HepG2 (cell line): ENCODE data around the gene SSX2IP. TPM values are rescaled to one million over a fixed set of nuclear protein-coding genes. Genes with fewer than 3 reads are reported as not detected.

Experiments
- FOSL1 ChIP-seq: sonication (generic); formaldehyde crosslinking; IDR thresholded peaks from 2 replicates; pipeline ENCODE4 v1.9.0; 2021; ENCODE audit warnings: missing genetic modification reagents, borderline replicate concordance
- GATA4 ChIP-seq: sonication (generic); IDR thresholded peaks from 2 replicates; pipeline ENCODE4 v1.6.1; 2016; ENCODE audit warnings: antibody characterized with exemption, low read depth, borderline replicate concordance
- HOXD1 ChIP-seq: sonication (generic); formaldehyde crosslinking; IDR thresholded peaks from 2 replicates; pipeline ENCODE4 v1.5.0; 2020; ENCODE audit warnings: missing genetic modification reagents
- MEF2D ChIP-seq: sonication (generic); formaldehyde crosslinking; IDR thresholded peaks from 2 replicates; pipeline ENCODE4 v1.5.1; 2020; ENCODE audit warnings: mild to moderate bottlenecking, missing genetic modification reagents
- MTA3 ChIP-seq: sonication (generic); formaldehyde crosslinking; IDR thresholded peaks from 2 replicates; pipeline ENCODE4 v1.4.0; 2020; ENCODE audit warnings: missing genetic modification reagents
- RXRB ChIP-seq: IDR thresholded peaks from 2 replicates; pipeline ENCODE4 v1.6.1; 2016; ENCODE audit warnings: borderline replicate concordance, missing genetic modification reagents, missing compliant biosample characterization
- SIX1 ChIP-seq: sonication (generic); formaldehyde crosslinking; IDR thresholded peaks from 2 replicates; pipeline ENCODE4 v1.4.0; 2020; ENCODE audit warnings: missing genetic modification reagents, borderline replicate concordance
- SOX5 ChIP-seq: IDR thresholded peaks from 2 replicates; pipeline ENCODE4 v1.6.1; 2016; ENCODE audit warnings: borderline replicate concordance
- TCF7 ChIP-seq: sonication (generic); IDR thresholded peaks from 2 replicates; pipeline ENCODE4 v1.6.1; 2016; ENCODE audit warnings: antibody characterized with exemption, low read depth
- ZNF280D ChIP-seq: sonication (generic); formaldehyde crosslinking; IDR thresholded peaks from 2 replicates; pipeline ENCODE4 v1.5.1; 2020; ENCODE audit warnings: mild to moderate bottlenecking, missing genetic modification reagents
- ZNF335 ChIP-seq: sonication (generic); formaldehyde crosslinking; IDR thresholded peaks from 2 replicates; pipeline ENCODE4 v1.4.0; 2020; ENCODE audit warnings: missing genetic modification reagents
- ZNF644 ChIP-seq: IDR thresholded peaks from 2 replicates; pipeline ENCODE4 v1.6.1; 2016; ENCODE audit warnings: low read depth
- polyA plus RNA-seq, 8 experiments: library from polyadenylated mRNA; depleted of rRNA in 3 of 8; stranded (reverse) in 7 of 8; unstranded in 1 of 8; fragments of >200 nt; fragmentation: Illumina TruSeq in 4 of 8; extraction: Trizol in 4 of 8; gene quantifications; 2 replicates each; pipeline versions ENCODE4 v1.2.1 to v1.2.3, GENCODE V29; 2011 to 2016; ENCODE audit warnings: low read depth in 4 of 8, missing spikeins in 1 of 8, mixed read lengths in 1 of 8; ENCODE audit not compliant: insufficient read depth in 1 of 8
- total RNA-seq, 5 experiments: library from RNA; depleted of rRNA; stranded (reverse); fragments of >200 nt; fragmentation: Illumina TruSeq; extraction: Trizol; gene quantifications; 2 replicates each; pipeline ENCODE4 v1.2.3, GENCODE V29; 2016; ENCODE audit warnings: low read depth in 1 of 5
- TF ChIP-seq, protein P1 (sequence below): sonication (generic); formaldehyde crosslinking; IDR thresholded peaks from one replicate; pipeline ENCODE4 v1.5.1; 2020; ENCODE audit warnings: mild to moderate bottlenecking, missing genetic modification reagents; ENCODE audit errors: not compliant biosample characterization
- TF ChIP-seq, protein P2 (sequence below): IDR thresholded peaks from 2 replicates; pipeline ENCODE4 v1.6.1; 2016; ENCODE audit warnings: low read depth, borderline replicate concordance
- TF ChIP-seq, protein P3 (sequence below): sonication (generic); formaldehyde crosslinking; IDR thresholded peaks from 2 replicates; pipeline ENCODE4 v1.5.0; 2020; ENCODE audit warnings: missing genetic modification reagents, mild to moderate bottlenecking, borderline replicate concordance
- TF ChIP-seq, protein P4 (sequence below): sonication (generic); formaldehyde crosslinking; IDR thresholded peaks from 2 replicates; pipeline ENCODE4 v1.4.0; 2020; ENCODE audit warnings: mild to moderate bottlenecking, missing genetic modification reagents

SSX2IP gene
- total and polyA plus RNA-seq, 2 of the 13 experiments (the other 11 are each of a cell fraction or from before 2014, with no cell fraction given), result 2.7 to 23.7 TPM

- TF ChIP-seq, protein P1, sequence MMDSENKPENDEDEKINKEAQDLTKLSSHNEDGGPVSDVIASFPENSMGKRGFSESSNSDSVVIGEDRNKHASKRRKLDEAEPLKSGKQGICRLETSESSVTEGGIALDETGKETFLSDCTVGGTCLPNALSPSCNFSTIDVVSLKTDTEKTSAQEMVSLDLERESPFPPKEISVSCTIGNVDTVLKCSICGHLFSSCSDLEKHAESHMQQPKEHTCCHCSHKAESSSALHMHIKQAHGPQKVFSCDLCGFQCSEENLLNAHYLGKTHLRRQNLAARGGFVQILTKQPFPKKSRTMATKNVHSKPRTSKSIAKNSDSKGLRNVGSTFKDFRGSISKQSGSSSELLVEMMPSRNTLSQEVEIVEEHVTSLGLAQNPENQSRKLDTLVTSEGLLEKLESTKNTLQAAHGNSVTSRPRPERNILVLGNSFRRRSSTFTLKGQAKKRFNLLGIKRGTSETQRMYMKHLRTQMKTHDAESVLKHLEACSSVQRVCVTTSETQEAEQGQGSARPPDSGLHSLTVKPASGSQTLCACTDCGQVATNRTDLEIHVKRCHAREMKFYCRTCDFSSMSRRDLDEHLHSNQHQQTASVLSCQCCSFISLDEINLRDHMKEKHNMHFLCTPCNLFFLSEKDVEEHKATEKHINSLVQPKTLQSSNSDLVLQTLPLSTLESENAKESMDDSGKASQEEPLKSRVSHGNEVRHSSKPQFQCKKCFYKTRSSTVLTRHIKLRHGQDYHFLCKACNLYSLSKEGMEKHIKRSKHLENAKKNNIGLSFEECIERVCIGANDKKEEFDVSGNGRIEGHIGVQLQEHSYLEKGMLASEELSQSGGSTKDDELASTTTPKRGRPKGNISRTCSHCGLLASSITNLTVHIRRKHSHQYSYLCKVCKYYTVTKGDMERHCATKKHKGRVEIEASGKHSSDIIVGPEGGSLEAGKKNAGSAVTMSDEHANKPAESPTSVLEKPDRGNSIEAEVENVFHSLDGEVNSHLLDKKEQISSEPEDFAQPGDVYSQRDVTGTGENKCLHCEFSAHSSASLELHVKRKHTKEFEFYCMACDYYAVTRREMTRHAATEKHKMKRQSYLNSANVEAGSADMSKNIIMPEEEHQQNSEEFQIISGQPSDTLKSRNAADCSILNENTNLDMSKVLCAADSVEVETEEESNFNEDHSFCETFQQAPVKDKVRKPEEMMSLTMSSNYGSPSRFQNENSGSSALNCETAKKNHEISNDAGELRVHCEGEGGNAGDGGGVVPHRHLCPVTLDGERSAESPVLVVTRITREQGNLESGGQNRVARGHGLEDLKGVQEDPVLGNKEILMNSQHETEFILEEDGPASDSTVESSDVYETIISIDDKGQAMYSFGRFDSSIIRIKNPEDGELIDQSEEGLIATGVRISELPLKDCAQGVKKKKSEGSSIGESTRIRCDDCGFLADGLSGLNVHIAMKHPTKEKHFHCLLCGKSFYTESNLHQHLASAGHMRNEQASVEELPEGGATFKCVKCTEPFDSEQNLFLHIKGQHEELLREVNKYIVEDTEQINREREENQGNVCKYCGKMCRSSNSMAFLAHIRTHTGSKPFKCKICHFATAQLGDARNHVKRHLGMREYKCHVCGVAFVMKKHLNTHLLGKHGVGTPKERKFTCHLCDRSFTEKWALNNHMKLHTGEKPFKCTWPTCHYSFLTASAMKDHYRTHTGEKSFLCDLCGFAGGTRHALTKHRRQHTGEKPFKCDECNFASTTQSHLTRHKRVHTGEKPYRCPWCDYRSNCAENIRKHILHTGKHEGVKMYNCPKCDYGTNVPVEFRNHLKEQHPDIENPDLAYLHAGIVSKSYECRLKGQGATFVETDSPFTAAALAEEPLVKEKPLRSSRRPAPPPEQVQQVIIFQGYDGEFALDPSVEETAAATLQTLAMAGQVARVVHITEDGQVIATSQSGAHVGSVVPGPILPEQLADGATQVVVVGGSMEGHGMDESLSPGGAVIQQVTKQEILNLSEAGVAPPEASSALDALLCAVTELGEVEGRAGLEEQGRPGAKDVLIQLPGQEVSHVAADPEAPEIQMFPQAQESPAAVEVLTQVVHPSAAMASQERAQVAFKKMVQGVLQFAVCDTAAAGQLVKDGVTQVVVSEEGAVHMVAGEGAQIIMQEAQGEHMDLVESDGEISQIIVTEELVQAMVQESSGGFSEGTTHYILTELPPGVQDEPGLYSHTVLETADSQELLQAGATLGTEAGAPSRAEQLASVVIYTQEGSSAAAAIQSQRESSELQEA (CRISPR knock-in tag), result no peak
- TF ChIP-seq MTA3 (CRISPR knock-in tag), result no peak
- no peak for TF ChIP-seq MEF2D (CRISPR knock-in tag)
- TF ChIP-seq ZNF280D (CRISPR knock-in tag), result 0 out of 2 replicates have a peak, but pooled peaks have one; percentile 30
- TF ChIP-seq GATA4, result no peak
- TF ChIP-seq RXRB (CRISPR knock-in tag), result peak; percentile 85; the same call in 1 of the 2 replicates
- TF ChIP-seq ZNF644 (CRISPR knock-in tag), result peak; percentile 64; the same call in 1 of the 2 replicates
- TF ChIP-seq TCF7, result peak; percentile 43; the same call in 1 of the 2 replicates
- TF ChIP-seq, protein P2, sequence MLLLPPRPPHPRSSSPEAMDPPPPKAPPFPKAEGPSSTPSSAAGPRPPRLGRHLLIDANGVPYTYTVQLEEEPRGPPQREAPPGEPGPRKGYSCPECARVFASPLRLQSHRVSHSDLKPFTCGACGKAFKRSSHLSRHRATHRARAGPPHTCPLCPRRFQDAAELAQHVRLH (CRISPR knock-in tag), result no peak
- TF ChIP-seq, protein P3, sequence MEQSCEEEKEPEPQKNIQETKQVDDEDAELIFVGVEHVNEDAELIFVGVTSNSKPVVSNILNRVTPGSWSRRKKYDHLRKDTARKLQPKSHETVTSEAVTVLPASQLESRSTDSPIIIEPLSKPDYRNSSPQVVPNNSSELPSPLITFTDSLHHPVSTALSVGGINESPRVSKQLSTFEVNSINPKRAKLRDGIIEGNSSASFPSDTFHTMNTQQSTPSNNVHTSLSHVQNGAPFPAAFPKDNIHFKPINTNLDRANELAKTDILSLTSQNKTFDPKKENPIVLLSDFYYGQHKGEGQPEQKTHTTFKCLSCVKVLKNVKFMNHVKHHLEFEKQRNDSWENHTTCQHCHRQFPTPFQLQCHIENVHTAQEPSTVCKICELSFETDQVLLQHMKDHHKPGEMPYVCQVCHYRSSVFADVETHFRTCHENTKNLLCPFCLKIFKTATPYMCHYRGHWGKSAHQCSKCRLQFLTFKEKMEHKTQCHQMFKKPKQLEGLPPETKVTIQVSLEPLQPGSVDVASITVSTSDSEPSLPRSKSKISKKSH (CRISPR knock-in tag), result no peak
- 0 out of 2 replicates have a peak, but pooled peaks have one; percentile 28 for TF ChIP-seq HOXD1 (CRISPR knock-in tag)
- TF ChIP-seq, protein P4, sequence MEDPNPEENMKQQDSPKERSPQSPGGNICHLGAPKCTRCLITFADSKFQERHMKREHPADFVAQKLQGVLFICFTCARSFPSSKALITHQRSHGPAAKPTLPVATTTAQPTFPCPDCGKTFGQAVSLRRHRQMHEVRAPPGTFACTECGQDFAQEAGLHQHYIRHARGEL (CRISPR knock-in tag), result no peak
- TF ChIP-seq FOSL1 (CRISPR knock-in tag), result no peak
- TF ChIP-seq SOX5 (CRISPR knock-in tag), result peak; percentile 73; the same call in 1 of the 2 replicates
- TF ChIP-seq SIX1, result peak; percentile 58; the same call in 1 of the 2 replicates
- TF ChIP-seq ZNF335 (CRISPR knock-in tag), result no peak
Measured at GRCh38 chr1:84720221-84720780, 30.0 kb upstream of the SSX2IP start (continued).
